A549 (cell line): ENCODE data around the gene SPIN2A.
"Not testable (repeated sequence)": the region's sequence is repeated elsewhere in the genome, so short reads cannot be mapped to it uniquely, and the experiment has no call there.

Experiments
- CBX8 ChIP-seq: fragments of 200-600 bp; sonication (generic); IDR thresholded peaks from 2 replicates; pipeline ENCODE4 v1.6.1; 2016
- CTCF ChIP-seq: fragments of >200 bp; sonication (Bioruptor Twin); formaldehyde crosslinking; IDR thresholded peaks from 3 replicates; pipeline ENCODE4 v1.5.1; 2016
- EP300 ChIP-seq, 2 experiments: fragments of >200 bp; sonication (Bioruptor Twin); formaldehyde crosslinking; IDR thresholded peaks; 2 replicates in 1 of 2; 3 replicates in 1 of 2; pipeline ENCODE4 v1.6.1; 2016 to 2017
- RAD21 ChIP-seq, 2 experiments: fragments of >200 bp in 1 of 2; sonication (Bioruptor Twin) in 1 of 2; formaldehyde crosslinking in 1 of 2; IDR thresholded peaks in 1 of 2; conservative IDR thresholded peaks in 1 of 2; 2 replicates in 1 of 2; 3 replicates in 1 of 2; pipeline ENCODE4 v1.6.1; 2012 to 2018; ENCODE audit warnings: inconsistent platforms in 1 of 2
- RCOR1 ChIP-seq: fragments of 150-350 bp; IDR thresholded peaks from 2 replicates; pipeline ENCODE4 v1.6.1; 2014; ENCODE audit warnings: antibody characterized with exemption, low read length, low read depth
- REST ChIP-seq: fragments of 200-600 bp; sonication (generic); IDR thresholded peaks from 2 replicates; pipeline ENCODE4 v1.6.1; 2016; ENCODE audit warnings: antibody characterized with exemption, mild to moderate bottlenecking, moderate library complexity

GRCh38 chrX:57117566-57117965, 19.6 kb downstream of the SPIN2A start:
- TF ChIP-seq REST; CBX8; RAD21 (conservative IDR thresholded peaks at IDR 0.05 in 1 of 2, IDR thresholded peaks at IDR 0.05 in 1 of 2); EP300 (IDR thresholded peaks at IDR 0.05); CTCF; RCOR1: not testable (repeated sequence)
